Kidney epithelial cell (primary cell): ENCODE data around the gene DNMT1. TPM values are rescaled to one million over a fixed set of nuclear protein-coding genes. Genes with fewer than 3 reads are reported as not detected.

Experiments used
- DNase-seq: peaks from one replicate; pipeline ENCODE4 v3.0.0-alpha.2; 2010; ENCODE audit warnings: low read depth
- H3K27me3 ChIP-seq: 2 replicates; pipeline ENCODE4 v1.6.0; 2011; ENCODE audit warnings: low read length; ENCODE audit not compliant: control insufficient read depth, insufficient read depth
- H3K36me3 ChIP-seq: 2 replicates; pipeline ENCODE4 v1.5.1; 2011; ENCODE audit warnings: low read length; ENCODE audit not compliant: control insufficient read depth, insufficient read depth
- H3K4me3 ChIP-seq: 2 replicates; pipeline ENCODE4 v1.5.1; 2011; ENCODE audit warnings: low read depth, mild to moderate bottlenecking, control low read depth, low read length
- total RNA-seq: library from RNA; depleted of rRNA; stranded (reverse); fragments of >200 nt; gene quantifications from 2 replicates; pipeline ENCODE4 v1.2.3, GENCODE V29; 2015
- TF ChIP-seq, protein P1 (sequence below): IDR thresholded peaks from 2 replicates; pipeline ENCODE4 v1.5.1; 2011; ENCODE audit warnings: mild to moderate bottlenecking, moderate library complexity, low read length, control low read depth, inconsistent platforms; ENCODE audit not compliant: insufficient read depth, poor library complexity, severe bottlenecking

DNMT1 gene
- total RNA-seq, 1 donor from 2014 or later: 66.9 TPM

GRCh38 chr19:10085641-10086590 is 108.8 kb downstream of the DNMT1 start, which contains the start of gene SHFL:
SHFL (plus strand) TSS chr19:10086317; CDS start chr19:10086428, 111 bp downstream.
- TF ChIP-seq, protein P1, sequence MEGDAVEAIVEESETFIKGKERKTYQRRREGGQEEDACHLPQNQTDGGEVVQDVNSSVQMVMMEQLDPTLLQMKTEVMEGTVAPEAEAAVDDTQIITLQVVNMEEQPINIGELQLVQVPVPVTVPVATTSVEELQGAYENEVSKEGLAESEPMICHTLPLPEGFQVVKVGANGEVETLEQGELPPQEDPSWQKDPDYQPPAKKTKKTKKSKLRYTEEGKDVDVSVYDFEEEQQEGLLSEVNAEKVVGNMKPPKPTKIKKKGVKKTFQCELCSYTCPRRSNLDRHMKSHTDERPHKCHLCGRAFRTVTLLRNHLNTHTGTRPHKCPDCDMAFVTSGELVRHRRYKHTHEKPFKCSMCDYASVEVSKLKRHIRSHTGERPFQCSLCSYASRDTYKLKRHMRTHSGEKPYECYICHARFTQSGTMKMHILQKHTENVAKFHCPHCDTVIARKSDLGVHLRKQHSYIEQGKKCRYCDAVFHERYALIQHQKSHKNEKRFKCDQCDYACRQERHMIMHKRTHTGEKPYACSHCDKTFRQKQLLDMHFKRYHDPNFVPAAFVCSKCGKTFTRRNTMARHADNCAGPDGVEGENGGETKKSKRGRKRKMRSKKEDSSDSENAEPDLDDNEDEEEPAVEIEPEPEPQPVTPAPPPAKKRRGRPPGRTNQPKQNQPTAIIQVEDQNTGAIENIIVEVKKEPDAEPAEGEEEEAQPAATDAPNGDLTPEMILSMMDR: no peak
- no peaks in the 10 kb centered on the region for H3K36me3 ChIP-seq
- H3K27me3 ChIP-seq: no peaks in the 10 kb centered on the region
- H3K4me3 ChIP-seq: peak within 1 kb of the TSS; percentile 95
- no peak for DNase-seq

- H3K4me3 ChIP-seq: no peak overlapping the region
- H3K27me3 ChIP-seq: no peaks in the 10 kb centered on the region
- H3K36me3 ChIP-seq: no peaks in the 10 kb centered on the region
- DNase-seq: no peak
- TF ChIP-seq, protein P1: no peak
Measured at GRCh38 chr19:10084803-10085202, 110.0 kb downstream of the DNMT1 start.

GRCh38 chr19:10083911-10084310 is 110.8 kb downstream of the DNMT1 start:
- no peaks in the 10 kb centered on the region for H3K36me3 ChIP-seq
- DNase-seq: no peak
- TF ChIP-seq, protein P1: no peak
- H3K4me3 ChIP-seq: no peak overlapping the region
- H3K27me3 ChIP-seq: peaks cover 2% of the 10 kb centered on the region

Other genes with a start within 250 kb of the DNMT1 start
- gene COL5A3, start 184.4 kb downstream of the DNMT1 start, total RNA-seq: 0.79 and 1.3 TPM in 2 replicates
- gene RDH8, start 181.5 kb downstream of the DNMT1 start, total RNA-seq: not detected in 2 replicates
- 32.1 and 35.3 TPM in 2 replicates for gene SHFL, start 108.6 kb downstream of the DNMT1 start, total RNA-seq
- 0.96 TPM in 1 of 2 replicates, not detected in the other for gene ANGPTL6, start 92.3 kb downstream of the DNMT1 start, total RNA-seq
- gene PPAN, start 88.6 kb downstream of the DNMT1 start, total RNA-seq: 50.0 and 63.4 TPM in 2 replicates
- 6.3 and 9.4 TPM in 2 replicates for gene P2RY11, start 83.3 kb downstream of the DNMT1 start, total RNA-seq
- gene EIF3G, start 75.1 kb downstream of the DNMT1 start, total RNA-seq: 321 and 329 TPM in 2 replicates
- gene S1PR2, start 36.4 kb upstream of the DNMT1 start, total RNA-seq: 8.3 and 9.4 TPM in 2 replicates
- gene MRPL4, start 57.3 kb upstream of the DNMT1 start, total RNA-seq: 96.3 and 98.7 TPM in 2 replicates
- 155 TPM in 2 replicates for gene ICAM1, start 76.2 kb upstream of the DNMT1 start, total RNA-seq
- 0.13 TPM in 1 of 2 replicates, not detected in the other for gene ICAM4, start 92.0 kb upstream of the DNMT1 start, total RNA-seq
- 0.38 and 3.8 TPM in 2 replicates for gene ICAM5, start 95.0 kb upstream of the DNMT1 start, total RNA-seq
- gene ZGLP1, start 114.9 kb upstream of the DNMT1 start, total RNA-seq: 2.3 and 2.9 TPM in 2 replicates
- 43.5 and 73.5 TPM in 2 replicates for gene FDX2, start 121.1 kb upstream of the DNMT1 start, total RNA-seq
- gene RAVER1, start 138.6 kb upstream of the DNMT1 start, total RNA-seq: 32.9 and 45.6 TPM in 2 replicates
- gene ICAM3, start 144.7 kb upstream of the DNMT1 start, total RNA-seq: 4.7 and 6.8 TPM in 2 replicates
- gene TYK2, start 185.6 kb upstream of the DNMT1 start, total RNA-seq: 64.8 and 104 TPM in 2 replicates
- gene CDC37, start 208.6 kb upstream of the DNMT1 start, total RNA-seq: 309 and 327 TPM in 2 replicates
- gene PDE4A, start 225.6 kb upstream of the DNMT1 start, total RNA-seq: 1.7 and 1.8 TPM in 2 replicates